GM21526 (cell line): Measurements from ENCODE around the gene PPP1R12B.
"Not testable (repeated sequence)": the region's sequence is repeated elsewhere in the genome, so short reads cannot be mapped to it uniquely, and the experiment has no call there.

Source experiments
- ATAC-seq: cut with Tn5 transposase; IDR thresholded peaks from one replicate; pipeline ENCODE4 v1.9.1; 2021; ENCODE audit warnings: moderate library complexity; ENCODE audit not compliant: unreplicated experiment, low FRiP score

PPP1R12B gene

DNA sequence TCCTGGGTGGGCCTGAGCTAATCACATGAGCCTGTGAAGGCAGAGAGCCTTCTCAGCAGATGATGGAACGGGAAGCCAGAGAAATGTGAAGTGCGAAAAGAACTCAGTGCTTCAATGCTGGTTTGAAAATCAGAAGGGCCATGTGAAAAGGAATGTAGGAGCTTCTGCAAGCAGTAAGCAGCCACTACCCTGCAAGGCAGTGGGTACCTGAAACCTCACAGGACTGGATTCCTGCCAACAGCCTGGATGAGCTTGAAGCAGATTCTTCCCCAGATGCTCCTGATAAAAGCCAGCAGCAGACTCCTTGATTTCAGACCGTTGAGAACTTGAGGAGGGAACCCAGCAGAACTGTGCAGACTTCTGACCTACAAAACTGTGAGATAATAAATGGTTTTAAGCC, 203.2 kb downstream of the PPP1R12B start:
- no peak for ATAC-seq

DNA sequence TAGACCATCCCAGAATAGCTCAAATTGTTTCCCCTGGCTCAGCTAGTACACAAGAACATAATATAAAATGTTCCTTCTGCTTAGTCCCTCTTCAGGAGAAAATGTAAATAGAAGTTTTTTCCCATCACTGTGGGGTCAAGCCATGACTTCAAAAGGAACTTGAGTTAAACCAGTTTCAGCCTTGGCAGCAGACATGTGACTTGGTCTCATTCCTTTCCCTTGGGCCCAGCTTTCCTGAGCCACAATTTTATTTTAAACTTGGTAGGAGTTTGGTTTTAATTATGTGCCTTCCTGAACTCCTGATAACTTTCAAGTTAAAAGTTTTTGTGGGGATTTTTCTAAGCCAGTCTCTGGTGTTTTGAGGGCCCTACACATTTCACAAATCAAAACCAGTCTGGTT, 204.1 kb downstream of the PPP1R12B start:
- ATAC-seq, result not testable (repeated sequence)

DNA sequence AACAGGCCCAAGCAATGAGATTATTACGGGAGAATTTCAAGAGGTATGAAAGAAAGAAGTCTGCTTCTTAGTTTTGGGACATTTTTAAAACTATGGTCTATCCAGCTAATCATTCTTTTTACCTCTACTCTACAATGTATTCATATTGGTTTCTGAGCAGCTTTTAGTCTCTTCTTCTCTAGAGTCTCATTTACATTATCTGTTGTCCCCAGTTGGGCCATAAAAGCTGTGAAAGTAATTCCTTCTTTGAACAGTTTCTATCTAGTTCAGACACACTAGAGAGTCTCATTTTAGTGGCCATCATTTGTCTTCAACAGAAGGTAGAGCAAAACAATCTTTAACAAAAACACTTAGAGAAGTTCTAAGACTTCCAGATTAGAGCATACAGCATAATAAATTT, 204.6 kb downstream of the PPP1R12B start:
- ATAC-seq, result not testable (repeated sequence)

DNA sequence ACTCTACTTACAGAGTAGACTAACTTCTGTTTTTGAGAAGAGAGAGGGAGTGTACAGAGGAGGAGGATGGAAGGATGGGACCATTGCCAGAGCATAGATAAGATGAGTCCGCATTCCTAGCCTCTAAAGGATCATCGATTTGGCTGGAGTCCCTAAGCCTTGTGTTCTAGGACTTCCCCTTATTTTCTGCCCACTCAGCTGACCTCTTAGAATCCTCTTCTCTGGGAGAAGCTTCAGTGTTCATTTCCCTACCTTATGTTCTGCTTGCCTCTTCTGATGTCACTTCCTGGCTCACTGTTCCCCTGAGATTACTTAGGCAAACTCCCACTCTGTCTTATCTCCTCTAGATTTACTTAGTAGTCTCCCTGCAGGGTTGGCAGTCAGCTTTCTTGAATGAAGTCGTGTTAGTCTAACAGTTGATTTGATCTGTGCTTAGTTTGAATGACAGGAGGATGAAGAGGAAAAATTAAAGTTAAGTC, 205.1 kb downstream of the PPP1R12B start:
- ATAC-seq, result no peak

DNA sequence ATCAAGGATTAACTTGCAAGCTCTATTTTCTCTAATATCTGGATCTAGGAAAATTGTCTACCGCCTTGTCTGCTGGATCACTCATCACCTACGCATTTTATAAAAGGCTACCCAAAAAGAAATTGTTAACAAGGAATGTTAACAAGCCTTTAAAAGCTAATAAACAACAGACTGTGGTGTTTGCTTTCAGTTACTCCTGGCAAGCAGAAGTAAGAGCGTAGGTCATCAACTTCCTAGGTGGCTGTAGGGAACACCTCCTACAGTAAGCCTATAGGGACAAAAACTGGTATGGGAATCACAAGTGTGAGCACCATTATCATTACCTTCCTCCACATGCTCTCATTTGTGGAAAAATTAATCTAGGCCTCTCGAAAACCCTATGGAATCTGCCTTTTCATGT, 206.1 kb downstream of the PPP1R12B start:
- ATAC-seq, result not testable (repeated sequence)

DNA sequence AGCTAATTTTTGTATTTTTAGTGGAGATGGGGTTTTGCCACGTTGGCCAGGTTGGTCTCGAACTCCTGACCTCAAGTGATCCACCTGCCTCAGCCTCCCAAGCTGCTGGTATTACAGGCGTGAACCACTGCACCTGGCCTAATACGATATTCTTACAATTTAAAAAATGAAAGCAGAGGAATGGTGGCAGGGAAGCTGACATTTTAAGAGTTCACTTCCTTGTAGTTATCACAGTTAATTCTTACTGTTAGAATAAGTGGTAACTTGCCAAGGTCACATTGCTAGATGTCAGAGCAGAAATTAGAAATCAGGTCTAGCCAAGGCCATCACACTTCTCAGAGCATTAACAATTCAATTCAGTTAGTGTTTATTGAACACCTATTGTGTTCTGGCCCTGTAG, 207.5 kb downstream of the PPP1R12B start:
- ATAC-seq, result not testable (repeated sequence)

DNA sequence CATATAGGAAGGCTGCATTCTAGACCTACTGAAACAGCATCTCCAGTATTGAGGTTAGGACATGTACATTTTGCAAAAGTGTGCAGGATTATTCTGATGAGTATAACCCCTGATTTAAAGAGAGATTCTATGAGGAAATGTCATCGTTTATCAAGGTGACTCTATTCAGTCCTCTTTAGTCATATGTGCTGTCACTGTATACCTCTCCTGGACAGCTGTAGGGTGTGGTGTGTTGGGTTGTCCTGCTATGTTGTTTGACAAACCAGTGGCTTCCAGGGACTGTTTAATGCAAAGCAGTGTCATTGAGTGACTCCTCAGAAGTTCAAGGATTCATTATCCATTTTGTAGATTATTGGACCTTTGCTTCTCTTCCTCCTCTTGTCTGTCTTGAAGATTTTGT, 209.2 kb downstream of the PPP1R12B start:
- not testable (repeated sequence) for ATAC-seq

DNA sequence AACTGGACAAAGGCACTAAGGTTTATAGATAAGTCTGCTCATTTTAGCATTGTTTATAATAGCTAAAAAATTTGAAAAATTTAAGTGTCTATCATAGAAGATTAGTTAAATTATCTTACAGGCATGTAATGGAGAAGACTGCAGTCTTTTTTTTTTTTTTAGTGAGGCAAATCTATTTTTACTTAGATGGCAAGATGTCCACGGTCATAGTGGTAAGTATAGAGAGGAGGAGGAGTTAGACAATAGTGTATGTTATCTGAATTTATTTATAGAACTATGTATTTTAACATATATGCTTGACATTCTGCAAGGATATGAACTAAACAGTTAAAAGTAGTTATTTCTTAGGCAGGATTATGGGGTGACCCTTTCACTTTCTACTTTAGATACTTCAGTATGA, 212.7 kb downstream of the PPP1R12B start:
- no peak for ATAC-seq

DNA sequence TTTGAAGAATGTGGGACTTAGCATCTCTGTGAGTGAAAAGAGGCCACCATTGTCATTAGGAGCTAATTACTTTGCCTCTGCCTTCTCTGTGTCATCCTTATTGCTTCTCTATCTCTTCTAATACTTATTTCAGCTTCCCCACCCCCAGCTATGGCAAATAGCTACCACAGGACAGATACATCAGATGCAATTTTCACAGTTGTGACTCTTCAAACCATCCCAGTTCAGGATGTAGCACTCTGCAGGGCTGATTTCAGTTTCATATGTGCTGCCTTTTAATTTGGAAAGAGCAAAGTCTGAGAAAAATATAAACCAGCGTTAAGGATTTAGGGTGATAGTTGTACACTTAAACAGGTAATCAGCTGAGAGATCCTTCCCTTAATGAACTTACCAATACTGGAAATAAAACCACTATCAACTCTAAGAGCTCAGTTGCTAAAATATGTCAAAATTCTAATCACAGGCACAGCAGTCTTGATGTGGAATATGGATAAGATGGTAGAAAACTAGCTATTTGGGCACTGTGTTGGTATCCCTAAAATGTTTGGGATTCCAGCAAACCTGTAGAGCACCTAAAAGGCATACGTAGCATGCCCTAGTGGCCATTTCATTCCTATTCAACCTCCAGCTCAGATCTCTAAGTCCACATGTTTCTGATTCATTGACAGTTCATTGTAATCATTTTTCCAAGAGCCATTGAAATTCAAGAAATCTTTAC, 213.4 kb downstream of the PPP1R12B start:
- ATAC-seq, result no peak

DNA sequence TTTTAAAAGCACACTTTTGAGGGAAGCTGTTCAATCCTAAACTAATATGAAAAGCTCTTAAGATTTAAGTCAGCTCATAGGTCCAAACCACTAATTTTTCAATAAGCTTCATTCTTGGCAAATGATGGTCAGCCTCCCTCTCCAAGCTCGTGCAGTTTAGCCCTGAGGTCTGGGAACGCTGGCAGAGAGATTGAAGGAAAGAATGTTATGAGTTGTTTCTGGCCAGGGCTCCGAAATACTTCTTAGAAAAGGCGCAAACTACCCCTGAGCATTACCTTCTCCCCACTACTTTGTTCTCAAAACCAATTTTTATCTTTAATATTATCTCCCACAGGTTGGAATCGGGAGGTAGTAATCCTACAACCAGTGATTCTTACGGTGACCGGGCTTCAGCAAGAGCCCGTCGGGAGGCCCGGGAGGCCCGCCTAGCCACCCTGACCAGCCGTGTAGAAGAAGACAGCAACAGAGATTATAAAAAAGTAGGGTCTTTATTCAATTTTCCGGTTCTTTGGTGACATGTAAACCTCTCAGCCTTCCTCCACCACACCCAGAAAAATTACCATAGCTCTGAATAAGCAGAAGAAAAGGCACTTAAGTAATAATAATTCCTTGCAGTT, 214.1 kb downstream of the PPP1R12B start:
- ATAC-seq, result no peak

DNA sequence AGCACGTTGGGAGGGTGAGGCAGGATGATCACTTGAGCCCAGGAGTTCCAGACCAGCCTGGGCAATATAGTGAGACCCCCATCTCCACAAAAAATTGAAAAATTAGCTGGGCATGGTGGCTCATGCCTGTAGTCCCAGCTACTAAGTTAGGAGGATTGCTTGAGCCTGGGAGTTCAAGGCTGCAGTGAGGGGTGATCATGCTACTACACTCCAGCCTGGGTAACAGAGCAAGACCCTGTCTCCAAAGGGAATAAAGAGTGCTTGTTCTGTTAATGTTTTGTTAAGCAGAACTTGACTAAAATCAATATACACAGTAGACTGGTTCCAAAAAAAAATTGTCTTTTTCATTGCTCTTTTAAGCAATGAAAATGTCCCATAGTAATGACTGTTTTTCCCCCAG, 215.3 kb downstream of the PPP1R12B start:
- no peak for ATAC-seq

DNA sequence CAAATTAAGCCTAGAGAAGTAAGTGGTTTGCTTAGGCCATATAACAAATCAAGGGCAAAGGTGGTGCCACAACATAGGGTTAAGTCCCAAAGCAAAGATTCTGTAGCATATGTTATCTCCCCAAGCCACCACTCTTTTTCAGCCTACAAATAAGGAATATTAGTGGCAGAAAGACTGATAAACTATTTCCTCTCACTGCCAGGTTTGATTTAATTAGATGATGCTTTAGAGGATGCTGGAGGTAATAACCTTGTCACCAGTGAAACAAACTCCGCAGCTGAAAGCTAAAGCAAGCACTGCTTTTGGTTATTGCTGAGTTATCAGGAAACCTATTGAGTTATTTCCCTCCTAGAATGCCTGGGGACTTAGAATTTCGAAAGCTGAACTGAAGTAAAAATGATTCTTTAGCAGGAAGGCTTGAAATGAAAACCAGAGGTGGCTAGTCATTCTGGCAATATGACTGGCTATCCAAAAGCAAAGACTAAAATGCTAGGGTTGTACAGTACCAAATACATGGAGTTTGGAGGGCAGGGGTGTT, 216.5 kb downstream of the PPP1R12B start:
- no peak for ATAC-seq

DNA sequence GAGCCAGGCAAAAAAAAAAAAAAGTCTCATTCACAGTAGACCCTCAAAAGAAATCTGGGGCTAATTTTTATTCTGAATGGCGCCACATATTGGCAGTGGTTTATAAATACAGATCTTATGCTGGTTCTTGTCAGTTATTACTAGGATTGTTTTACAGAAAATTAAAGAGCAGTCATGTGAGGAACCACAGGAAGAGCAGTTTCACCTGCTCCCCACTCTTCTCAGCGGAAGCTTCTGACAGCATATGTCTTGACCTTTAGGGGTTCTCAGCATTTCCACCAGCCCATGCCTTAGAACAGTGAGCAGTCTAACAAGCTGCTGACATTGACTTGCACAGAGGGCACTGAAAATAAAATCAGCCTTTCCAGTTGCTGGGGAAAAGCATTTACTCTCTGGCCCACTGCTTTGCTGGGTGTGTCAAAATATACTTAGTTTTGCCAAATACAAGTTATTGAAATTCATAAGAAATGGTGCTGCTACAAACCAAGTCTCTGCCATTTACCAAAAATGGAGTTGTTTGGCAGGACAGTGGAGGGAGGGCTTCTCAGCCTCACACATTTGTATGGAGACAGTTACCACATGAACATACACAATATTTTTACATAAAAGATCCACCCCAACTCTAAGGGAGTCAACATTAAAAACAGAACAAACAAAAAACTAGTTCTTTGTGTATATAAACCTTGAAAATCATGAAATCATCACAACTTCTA, 217.5 kb downstream of the PPP1R12B start:
- ATAC-seq, result peak; percentile 76

DNA sequence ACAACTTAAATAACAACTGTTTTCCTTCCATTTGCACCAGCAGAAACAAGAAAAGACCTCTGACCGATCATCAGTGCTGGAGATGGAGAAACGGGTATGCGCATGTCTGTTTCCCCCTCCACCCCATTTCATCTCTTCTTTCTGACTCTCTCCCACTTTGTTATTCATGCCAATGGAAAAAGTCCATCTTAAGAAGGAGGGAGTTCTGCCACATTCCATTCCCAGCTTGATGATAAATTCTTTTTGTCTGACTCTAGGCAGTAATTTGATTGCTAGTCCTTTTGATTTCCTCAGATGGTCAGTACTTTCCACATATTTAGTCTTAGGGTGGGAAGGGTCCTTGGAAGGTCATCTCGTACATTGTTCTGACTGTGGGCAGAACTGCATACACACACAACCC, 219.2 kb downstream of the PPP1R12B start:
- ATAC-seq, result no peak

DNA sequence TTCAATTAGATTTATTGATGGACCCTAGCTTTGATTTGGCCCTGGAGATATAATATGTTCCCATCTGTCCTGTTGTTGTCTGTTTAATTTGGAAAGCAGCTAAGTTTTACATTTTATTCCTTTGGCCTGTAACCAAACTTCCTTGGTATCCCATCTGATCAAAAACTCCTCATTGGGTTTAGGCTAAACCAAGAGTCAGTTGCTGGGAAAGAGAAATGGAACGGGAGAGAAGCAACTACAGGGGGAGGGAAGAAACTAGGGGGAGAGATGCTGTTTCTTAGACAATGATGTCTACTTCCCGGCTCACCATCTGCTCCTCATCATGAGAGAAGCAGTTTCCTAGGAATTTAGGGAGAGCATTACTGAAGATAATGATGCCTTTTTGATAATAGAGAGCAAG, 219.9 kb downstream of the PPP1R12B start:
- no peak for ATAC-seq

DNA sequence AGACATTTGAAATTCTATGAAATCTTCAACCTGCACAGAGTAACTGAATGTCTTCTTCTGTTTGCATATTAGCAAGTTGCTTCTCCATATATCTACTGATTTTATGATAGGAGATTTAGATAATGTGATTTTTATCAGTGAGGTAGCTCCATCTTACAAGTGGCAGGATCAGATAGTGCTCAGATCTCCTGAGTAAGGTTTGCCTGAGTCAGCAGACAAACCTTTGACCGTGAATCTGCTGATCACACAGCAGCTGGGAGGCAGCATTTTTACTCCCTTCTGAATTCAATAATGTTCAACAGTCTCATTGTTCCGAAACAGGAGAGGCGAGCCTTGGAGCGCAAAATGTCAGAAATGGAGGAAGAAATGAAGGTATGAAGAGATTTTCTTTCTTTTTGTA, 220.3 kb downstream of the PPP1R12B start:
- no peak for ATAC-seq

DNA sequence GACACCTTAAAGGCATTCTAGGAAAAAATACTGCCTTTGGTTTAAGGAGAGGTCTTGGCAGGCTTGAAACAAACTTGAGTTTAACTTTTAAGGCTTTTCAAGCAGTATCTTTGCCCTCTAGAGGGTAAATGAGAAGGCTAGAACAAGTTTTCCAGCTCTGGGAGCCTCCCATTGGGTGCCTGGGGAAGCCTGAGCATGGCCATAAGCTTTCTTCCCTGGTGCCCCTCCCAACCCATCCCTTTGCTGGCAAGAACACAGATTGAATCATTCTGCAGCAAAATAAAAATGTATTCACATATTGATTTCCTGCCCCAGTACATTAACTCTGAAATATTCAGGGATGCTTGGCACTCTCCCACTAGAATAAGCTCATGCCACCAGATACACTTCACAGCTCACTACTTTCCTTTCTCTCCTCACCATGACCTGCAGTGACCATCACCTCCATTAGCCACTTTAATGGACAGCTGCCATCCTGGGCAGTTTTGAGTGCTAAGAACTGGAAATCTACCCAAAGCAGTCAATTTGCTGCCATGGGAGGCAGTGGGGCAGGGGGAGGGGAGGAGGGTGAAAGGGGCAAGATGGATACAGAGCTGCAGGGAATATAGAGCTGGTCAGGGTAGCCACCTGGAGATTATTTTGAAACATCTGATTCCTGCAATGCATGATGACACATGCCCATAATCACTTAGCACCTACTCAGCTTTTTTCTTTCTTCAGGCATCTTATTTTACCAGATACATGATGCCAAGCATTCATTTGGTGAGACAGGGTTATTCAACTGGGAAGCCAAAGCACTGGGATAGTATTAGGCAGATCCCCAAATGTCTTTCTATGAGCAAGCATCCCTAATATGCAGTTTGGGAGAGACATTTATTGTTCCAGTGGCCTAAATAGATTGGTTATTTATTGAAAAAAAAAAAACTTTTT, 221.2 kb downstream of the PPP1R12B start:
- ATAC-seq, result no peak

DNA sequence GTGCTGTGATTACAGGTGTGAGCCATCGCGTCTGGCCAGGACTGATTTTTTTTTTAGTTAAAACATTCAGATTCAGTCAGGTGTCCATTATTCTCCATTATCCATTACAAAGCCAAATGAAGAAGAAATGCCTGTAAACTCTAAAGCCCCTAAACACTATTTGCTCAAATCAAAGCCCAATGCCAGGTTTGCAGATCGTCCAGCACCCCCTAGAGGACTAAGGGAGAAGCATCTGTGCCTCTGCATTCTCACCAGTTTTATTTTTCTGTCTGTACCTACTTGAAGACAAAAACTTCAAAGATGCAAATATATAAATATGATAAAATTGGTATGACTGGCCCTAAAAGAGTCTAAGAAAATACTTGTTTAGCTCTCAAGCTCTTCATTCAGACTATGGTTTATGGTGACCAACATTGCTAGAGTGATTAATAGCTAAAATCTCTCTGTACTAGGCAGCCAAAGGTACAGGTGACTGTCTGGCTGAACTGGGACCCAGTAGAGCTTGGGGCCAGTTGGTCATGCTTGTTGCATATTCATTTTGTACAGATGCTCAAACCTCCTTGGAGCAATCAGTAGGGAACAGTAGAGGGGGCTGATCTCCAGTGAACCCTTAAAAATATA, 223.3 kb downstream of the PPP1R12B start:
- ATAC-seq, result no peak

DNA sequence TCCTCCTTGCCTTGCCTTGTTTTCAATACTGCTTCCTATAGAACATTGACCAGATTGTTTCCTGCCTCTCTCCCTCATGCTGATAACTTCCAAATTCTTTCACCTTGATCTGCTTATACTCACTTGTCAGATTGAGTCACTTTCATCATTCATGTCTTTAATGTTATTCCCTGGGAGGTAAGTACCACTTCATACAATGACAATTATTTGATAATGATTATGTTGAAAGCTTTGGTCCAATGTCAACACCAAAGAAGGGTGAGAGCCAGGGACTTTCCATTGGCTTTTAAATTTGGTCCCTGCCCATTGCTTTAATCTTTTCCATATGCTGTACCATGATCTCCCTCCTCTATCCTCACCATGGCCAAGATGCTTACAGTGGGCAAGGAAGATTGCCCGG, 224.4 kb downstream of the PPP1R12B start:
- no peak for ATAC-seq
